GM23338 (cell line): ENCODE measurements around the gene TSHZ2.

Source experiments
- CREB1 ChIP-seq: fragments of 250-450 bp; sonication (Bioruptor Pico); IDR thresholded peaks from 2 replicates; pipeline ENCODE4 v1.5.0; 2020; ENCODE audit warnings: low read depth, mild to moderate bottlenecking, moderate library complexity
- EZH2 ChIP-seq: fragments of 200-600 bp; sonication (generic); IDR thresholded peaks from one replicate; pipeline ENCODE4 v1.8.0; 2017; ENCODE audit warnings: antibody characterized with exemption, mild to moderate bottlenecking, low read depth; ENCODE audit not compliant: unreplicated experiment
- EZH2phosphoT487 ChIP-seq: fragments of 200-600 bp; sonication (generic); IDR thresholded peaks from one replicate; pipeline ENCODE4 v1.8.1; 2018; ENCODE audit warnings: antibody characterized with exemption; ENCODE audit not compliant: unreplicated experiment
- JUNB ChIP-seq: IDR thresholded peaks from one replicate; pipeline ENCODE4 v1.6.1; 2016; ENCODE audit warnings: antibody characterized with exemption; ENCODE audit not compliant: unreplicated experiment
- NANOG ChIP-seq: IDR thresholded peaks from 2 replicates; pipeline ENCODE4 v1.6.1; 2016; ENCODE audit warnings: antibody characterized with exemption, borderline replicate concordance
- POLR2AphosphoS5 ChIP-seq: IDR thresholded peaks from 2 replicates; pipeline ENCODE4 v1.6.1; 2016; ENCODE audit warnings: antibody characterized with exemption, low read depth
- STAT1 ChIP-seq: IDR thresholded peaks from one replicate; pipeline ENCODE4 v1.6.1; 2016; ENCODE audit warnings: antibody characterized with exemption; ENCODE audit not compliant: unreplicated experiment
- ZNF114 ChIP-seq: fragments of 250-450 bp; sonication (Bioruptor Pico); IDR thresholded peaks from 2 replicates; pipeline ENCODE4 v1.5.0; 2020; ENCODE audit warnings: mild to moderate bottlenecking, moderate library complexity
- TF ChIP-seq, protein P1 (sequence below), 2 experiments: fragments of 200-600 bp in 1 of 2; sonication (generic) in 1 of 2; conservative IDR thresholded peaks; 2 replicates each; pipeline versions ENCODE4 v1.5.1 to v1.6.1; 2016 to 2017; ENCODE audit warnings: antibody characterized with exemption in 2 of 2, low read depth in 2 of 2, mild to moderate bottlenecking in 2 of 2, moderate library complexity in 1 of 2
- TF ChIP-seq, protein P2 (sequence below): IDR thresholded peaks from one replicate; pipeline ENCODE4 v1.6.1; 2018; ENCODE audit warnings: antibody characterized with exemption; ENCODE audit not compliant: unreplicated experiment
- TF ChIP-seq, protein P3 (sequence below): IDR thresholded peaks from 2 replicates; pipeline ENCODE4 v1.6.1; 2016; ENCODE audit warnings: antibody characterized with exemption

DNA sequence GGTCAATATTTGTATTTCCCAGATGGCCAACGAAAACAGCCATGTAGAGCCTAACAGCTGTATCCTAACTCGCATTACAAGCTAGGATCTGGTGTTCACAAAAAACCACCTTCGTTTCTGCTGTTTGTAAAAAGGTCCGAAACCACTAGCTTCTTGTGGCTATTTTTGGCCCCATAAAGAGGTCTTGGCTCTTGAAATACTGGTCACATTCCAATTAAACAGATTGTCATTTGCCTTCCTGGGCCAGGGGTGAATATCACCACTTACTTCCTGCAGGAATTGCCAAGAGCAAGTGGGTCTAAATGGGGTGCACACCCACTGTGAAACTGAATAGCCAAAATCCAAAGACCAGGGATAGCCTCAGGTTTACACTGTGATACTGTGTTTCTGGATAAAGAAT is 48.2 kb downstream of the TSHZ2 start:
- TF ChIP-seq EZH2phosphoT487 (no peak), POLR2AphosphoS5 (no peak), EZH2 (no peak), CREB1 (CRISPR knock-in tag) (no peak), JUNB (no peak), ZNF114 (CRISPR knock-in tag) (no peak), STAT1 (no peak), NANOG (no peak)
- TF ChIP-seq, protein P1, sequence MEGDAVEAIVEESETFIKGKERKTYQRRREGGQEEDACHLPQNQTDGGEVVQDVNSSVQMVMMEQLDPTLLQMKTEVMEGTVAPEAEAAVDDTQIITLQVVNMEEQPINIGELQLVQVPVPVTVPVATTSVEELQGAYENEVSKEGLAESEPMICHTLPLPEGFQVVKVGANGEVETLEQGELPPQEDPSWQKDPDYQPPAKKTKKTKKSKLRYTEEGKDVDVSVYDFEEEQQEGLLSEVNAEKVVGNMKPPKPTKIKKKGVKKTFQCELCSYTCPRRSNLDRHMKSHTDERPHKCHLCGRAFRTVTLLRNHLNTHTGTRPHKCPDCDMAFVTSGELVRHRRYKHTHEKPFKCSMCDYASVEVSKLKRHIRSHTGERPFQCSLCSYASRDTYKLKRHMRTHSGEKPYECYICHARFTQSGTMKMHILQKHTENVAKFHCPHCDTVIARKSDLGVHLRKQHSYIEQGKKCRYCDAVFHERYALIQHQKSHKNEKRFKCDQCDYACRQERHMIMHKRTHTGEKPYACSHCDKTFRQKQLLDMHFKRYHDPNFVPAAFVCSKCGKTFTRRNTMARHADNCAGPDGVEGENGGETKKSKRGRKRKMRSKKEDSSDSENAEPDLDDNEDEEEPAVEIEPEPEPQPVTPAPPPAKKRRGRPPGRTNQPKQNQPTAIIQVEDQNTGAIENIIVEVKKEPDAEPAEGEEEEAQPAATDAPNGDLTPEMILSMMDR (conservative IDR thresholded peaks at IDR 0.05; ENCODE audit: low read depth in 2 of 2): no peak
- TF ChIP-seq, protein P2, sequence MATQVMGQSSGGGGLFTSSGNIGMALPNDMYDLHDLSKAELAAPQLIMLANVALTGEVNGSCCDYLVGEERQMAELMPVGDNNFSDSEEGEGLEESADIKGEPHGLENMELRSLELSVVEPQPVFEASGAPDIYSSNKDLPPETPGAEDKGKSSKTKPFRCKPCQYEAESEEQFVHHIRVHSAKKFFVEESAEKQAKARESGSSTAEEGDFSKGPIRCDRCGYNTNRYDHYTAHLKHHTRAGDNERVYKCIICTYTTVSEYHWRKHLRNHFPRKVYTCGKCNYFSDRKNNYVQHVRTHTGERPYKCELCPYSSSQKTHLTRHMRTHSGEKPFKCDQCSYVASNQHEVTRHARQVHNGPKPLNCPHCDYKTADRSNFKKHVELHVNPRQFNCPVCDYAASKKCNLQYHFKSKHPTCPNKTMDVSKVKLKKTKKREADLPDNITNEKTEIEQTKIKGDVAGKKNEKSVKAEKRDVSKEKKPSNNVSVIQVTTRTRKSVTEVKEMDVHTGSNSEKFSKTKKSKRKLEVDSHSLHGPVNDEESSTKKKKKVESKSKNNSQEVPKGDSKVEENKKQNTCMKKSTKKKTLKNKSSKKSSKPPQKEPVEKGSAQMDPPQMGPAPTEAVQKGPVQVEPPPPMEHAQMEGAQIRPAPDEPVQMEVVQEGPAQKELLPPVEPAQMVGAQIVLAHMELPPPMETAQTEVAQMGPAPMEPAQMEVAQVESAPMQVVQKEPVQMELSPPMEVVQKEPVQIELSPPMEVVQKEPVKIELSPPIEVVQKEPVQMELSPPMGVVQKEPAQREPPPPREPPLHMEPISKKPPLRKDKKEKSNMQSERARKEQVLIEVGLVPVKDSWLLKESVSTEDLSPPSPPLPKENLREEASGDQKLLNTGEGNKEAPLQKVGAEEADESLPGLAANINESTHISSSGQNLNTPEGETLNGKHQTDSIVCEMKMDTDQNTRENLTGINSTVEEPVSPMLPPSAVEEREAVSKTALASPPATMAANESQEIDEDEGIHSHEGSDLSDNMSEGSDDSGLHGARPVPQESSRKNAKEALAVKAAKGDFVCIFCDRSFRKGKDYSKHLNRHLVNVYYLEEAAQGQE: no peak
- TF ChIP-seq, protein P3, sequence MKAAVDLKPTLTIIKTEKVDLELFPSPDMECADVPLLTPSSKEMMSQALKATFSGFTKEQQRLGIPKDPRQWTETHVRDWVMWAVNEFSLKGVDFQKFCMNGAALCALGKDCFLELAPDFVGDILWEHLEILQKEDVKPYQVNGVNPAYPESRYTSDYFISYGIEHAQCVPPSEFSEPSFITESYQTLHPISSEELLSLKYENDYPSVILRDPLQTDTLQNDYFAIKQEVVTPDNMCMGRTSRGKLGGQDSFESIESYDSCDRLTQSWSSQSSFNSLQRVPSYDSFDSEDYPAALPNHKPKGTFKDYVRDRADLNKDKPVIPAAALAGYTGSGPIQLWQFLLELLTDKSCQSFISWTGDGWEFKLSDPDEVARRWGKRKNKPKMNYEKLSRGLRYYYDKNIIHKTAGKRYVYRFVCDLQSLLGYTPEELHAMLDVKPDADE: no peak
